HepG2 (cell line): ENCODE results near the gene GJC2. TPM values are rescaled to one million over a fixed set of nuclear protein-coding genes. Genes with fewer than 3 reads are reported as not detected.
A peak's percentile ranks its signal among the peaks of the same experiment; 100 is the strongest.

Source experiments
- ELF1 ChIP-seq: sonication (generic); formaldehyde crosslinking; IDR thresholded peaks from 2 replicates; pipeline ENCODE4 v1.4.0; 2020; ENCODE audit warnings: missing genetic modification reagents
- HDAC2 ChIP-seq: sonication (generic); formaldehyde crosslinking; IDR thresholded peaks from 2 replicates; pipeline ENCODE4 v1.4.0; 2020; ENCODE audit warnings: missing genetic modification reagents
- SP2 ChIP-seq: sonication (generic); formaldehyde crosslinking; IDR thresholded peaks from 2 replicates; pipeline ENCODE4 v1.5.1; 2020; ENCODE audit warnings: mild to moderate bottlenecking, missing genetic modification reagents
- TFDP2 ChIP-seq: sonication (generic); formaldehyde crosslinking; IDR thresholded peaks from 2 replicates; pipeline ENCODE4 v1.4.0; 2020; ENCODE audit warnings: missing genetic modification reagents
- TMF1 ChIP-seq: sonication (generic); formaldehyde crosslinking; IDR thresholded peaks from 2 replicates; pipeline ENCODE4 v1.8.1; 2022; ENCODE audit warnings: low read depth, missing genetic modification reagents
- ZBTB7B ChIP-seq: sonication (generic); formaldehyde crosslinking; IDR thresholded peaks from 2 replicates; pipeline ENCODE4 v1.4.0; 2020; ENCODE audit warnings: missing genetic modification reagents
- ZFY ChIP-seq: sonication (generic); formaldehyde crosslinking; IDR thresholded peaks from 2 replicates; pipeline ENCODE4 v1.4.0; 2020; ENCODE audit warnings: missing genetic modification reagents
- ZFYVE20 ChIP-seq: sonication (generic); formaldehyde crosslinking; IDR thresholded peaks from 2 replicates; pipeline ENCODE4 v1.8.0; 2023; ENCODE audit warnings: low read depth, mild to moderate bottlenecking, moderate library complexity, missing genetic modification reagents, borderline replicate concordance
- ZNF335 ChIP-seq: sonication (generic); formaldehyde crosslinking; IDR thresholded peaks from 2 replicates; pipeline ENCODE4 v1.4.0; 2020; ENCODE audit warnings: missing genetic modification reagents
- ZNF34 ChIP-seq: sonication (generic); formaldehyde crosslinking; IDR thresholded peaks from 2 replicates; pipeline ENCODE4 v1.4.0; 2020; ENCODE audit warnings: mild to moderate bottlenecking, missing genetic modification reagents, borderline replicate concordance
- ZNF414 ChIP-seq: sonication (generic); formaldehyde crosslinking; IDR thresholded peaks from 2 replicates; pipeline ENCODE4 v1.5.0; 2020; ENCODE audit warnings: missing genetic modification reagents
- ZNF691 ChIP-seq: sonication (generic); formaldehyde crosslinking; IDR thresholded peaks from 2 replicates; pipeline ENCODE4 v1.4.0; 2020; ENCODE audit warnings: missing genetic modification reagents, low read depth, mild to moderate bottlenecking, borderline replicate concordance
- polyA plus RNA-seq, 8 experiments: library from polyadenylated mRNA; depleted of rRNA in 3 of 8; stranded (reverse) in 7 of 8; unstranded in 1 of 8; fragments of >200 nt; fragmentation: Illumina TruSeq in 4 of 8; extraction: Trizol in 4 of 8; gene quantifications; 2 replicates each; pipeline versions ENCODE4 v1.2.1 to v1.2.3, GENCODE V29; 2011 to 2016; ENCODE audit warnings: low read depth in 4 of 8, missing spikeins in 1 of 8, mixed read lengths in 1 of 8; ENCODE audit not compliant: insufficient read depth in 1 of 8
- total RNA-seq, 5 experiments: library from RNA; depleted of rRNA; stranded (reverse); fragments of >200 nt; fragmentation: Illumina TruSeq; extraction: Trizol; gene quantifications; 2 replicates each; pipeline ENCODE4 v1.2.3, GENCODE V29; 2016; ENCODE audit warnings: low read depth in 1 of 5
- TF ChIP-seq, protein P1 (sequence below): sonication (generic); formaldehyde crosslinking; IDR thresholded peaks from 2 replicates; pipeline ENCODE4 v1.4.0; 2020; ENCODE audit warnings: missing genetic modification reagents
- TF ChIP-seq, protein P2 (sequence below): sonication (generic); formaldehyde crosslinking; IDR thresholded peaks from 2 replicates; pipeline ENCODE4 v1.8.0; 2022; ENCODE audit warnings: low read depth, missing genetic modification reagents
- TF ChIP-seq, protein P3 (sequence below): sonication (generic); formaldehyde crosslinking; IDR thresholded peaks from 2 replicates; pipeline ENCODE4 v1.4.0; 2020; ENCODE audit warnings: mild to moderate bottlenecking, missing genetic modification reagents
- TF ChIP-seq, protein P4 (sequence below): sonication (generic); formaldehyde crosslinking; IDR thresholded peaks from 2 replicates; pipeline ENCODE4 v1.4.0; 2020; ENCODE audit warnings: mild to moderate bottlenecking, missing genetic modification reagents
- TF ChIP-seq, protein P5 (sequence below): sonication (generic); formaldehyde crosslinking; IDR thresholded peaks from 2 replicates; pipeline ENCODE4 v1.4.0; 2020; ENCODE audit warnings: missing genetic modification reagents

The GJC2 gene
- total and polyA plus RNA-seq, 2 of the 13 experiments (the other 11 are each of a cell fraction or from before 2014, with no cell fraction given): 1.6 to 3.8 TPM

DNA sequence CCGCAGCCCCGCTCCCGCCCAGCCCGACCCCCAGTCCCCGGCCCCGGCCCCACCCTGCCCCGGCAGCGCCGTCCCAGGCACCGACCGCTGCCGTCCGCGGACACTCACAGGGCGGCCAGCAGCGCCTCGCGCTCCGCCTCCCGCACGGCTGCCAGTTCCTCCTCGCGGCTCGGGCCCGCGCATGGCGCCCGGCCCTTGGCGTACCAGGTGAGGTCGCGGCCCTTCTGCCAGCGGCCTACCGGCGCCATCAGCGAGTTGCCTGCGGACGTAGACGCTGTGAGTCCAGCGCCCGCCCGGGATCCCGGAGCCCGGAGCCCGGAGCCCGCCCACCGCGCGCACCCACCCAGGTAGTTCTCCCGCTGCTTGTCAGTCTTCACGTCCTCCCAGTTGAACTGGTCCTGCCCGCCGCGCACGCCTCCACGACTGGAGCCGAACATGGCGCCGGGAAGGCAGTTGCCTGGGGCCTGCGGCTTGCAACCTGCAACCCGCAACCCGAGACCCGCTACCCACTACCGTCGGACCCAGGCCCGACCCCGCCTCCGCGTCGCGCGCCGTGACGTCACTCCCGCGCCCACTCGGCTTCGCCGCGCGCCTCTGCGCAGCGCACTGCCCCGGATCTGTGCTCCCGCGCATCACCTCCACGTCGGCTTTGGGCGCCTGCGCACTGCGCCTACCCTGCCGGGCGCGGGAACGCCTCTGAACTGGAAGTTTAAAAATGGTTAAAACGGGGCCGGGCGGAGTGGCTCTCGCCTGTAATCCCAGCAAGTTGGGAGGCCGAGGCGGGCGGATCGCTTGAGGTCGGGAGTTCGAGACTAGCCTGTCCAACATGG, 46.7 kb upstream of the GJC2 start, which contains the start of gene C1orf35 (continued):
- TF ChIP-seq, protein P1, sequence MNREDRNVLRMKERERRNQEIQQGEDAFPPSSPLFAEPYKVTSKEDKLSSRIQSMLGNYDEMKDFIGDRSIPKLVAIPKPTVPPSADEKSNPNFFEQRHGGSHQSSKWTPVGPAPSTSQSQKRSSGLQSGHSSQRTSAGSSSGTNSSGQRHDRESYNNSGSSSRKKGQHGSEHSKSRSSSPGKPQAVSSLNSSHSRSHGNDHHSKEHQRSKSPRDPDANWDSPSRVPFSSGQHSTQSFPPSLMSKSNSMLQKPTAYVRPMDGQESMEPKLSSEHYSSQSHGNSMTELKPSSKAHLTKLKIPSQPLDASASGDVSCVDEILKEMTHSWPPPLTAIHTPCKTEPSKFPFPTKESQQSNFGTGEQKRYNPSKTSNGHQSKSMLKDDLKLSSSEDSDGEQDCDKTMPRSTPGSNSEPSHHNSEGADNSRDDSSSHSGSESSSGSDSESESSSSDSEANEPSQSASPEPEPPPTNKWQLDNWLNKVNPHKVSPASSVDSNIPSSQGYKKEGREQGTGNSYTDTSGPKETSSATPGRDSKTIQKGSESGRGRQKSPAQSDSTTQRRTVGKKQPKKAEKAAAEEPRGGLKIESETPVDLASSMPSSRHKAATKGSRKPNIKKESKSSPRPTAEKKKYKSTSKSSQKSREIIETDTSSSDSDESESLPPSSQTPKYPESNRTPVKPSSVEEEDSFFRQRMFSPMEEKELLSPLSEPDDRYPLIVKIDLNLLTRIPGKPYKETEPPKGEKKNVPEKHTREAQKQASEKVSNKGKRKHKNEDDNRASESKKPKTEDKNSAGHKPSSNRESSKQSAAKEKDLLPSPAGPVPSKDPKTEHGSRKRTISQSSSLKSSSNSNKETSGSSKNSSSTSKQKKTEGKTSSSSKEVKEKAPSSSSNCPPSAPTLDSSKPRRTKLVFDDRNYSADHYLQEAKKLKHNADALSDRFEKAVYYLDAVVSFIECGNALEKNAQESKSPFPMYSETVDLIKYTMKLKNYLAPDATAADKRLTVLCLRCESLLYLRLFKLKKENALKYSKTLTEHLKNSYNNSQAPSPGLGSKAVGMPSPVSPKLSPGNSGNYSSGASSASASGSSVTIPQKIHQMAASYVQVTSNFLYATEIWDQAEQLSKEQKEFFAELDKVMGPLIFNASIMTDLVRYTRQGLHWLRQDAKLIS (CRISPR knock-in tag): no peak
- TF ChIP-seq ZNF414 (CRISPR knock-in tag): peak; percentile 92; the same call in 1 of the 2 replicates
- TF ChIP-seq, protein P2, sequence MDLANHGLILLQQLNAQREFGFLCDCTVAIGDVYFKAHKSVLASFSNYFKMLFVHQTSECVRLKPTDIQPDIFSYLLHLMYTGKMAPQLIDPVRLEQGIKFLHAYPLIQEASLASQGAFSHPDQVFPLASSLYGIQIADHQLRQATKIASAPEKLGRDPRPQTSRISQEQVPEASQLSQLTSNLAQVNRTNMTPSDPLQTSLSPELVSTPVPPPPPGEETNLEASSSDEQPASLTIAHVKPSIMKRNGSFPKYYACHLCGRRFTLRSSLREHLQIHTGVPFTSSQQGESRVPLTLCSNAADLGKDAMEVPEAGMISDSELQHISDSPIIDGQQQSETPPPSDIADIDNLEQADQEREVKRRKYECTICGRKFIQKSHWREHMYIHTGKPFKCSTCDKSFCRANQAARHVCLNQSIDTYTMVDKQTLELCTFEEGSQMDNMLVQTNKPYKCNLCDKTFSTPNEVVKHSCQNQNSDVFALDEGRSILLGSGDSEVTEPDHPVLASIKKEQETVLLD (CRISPR knock-in tag): peak; percentile 72
- peak; percentile 83; the same call in 1 of the 2 replicates for TF ChIP-seq ZFYVE20
- TF ChIP-seq TFDP2: peak; percentile 98
- peak; percentile 31; the same call in 1 of the 2 replicates for TF ChIP-seq ZNF335
- no peak for TF ChIP-seq ZNF34 (CRISPR knock-in tag)
- TF ChIP-seq ZBTB7B (CRISPR knock-in tag): peak; percentile 63; the same call in 1 of the 2 replicates
- TF ChIP-seq ELF1: 0 out of 2 replicates have a peak, but pooled peaks have one; percentile 17
- TF ChIP-seq TMF1 (CRISPR knock-in tag): no peak
- TF ChIP-seq ZNF691: peak; percentile 93
- TF ChIP-seq, protein P3, sequence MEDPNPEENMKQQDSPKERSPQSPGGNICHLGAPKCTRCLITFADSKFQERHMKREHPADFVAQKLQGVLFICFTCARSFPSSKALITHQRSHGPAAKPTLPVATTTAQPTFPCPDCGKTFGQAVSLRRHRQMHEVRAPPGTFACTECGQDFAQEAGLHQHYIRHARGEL (CRISPR knock-in tag): peak; percentile 72; the same call in 1 of the 2 replicates
- peak; percentile 86 for TF ChIP-seq HDAC2 (CRISPR knock-in tag)
- peak; percentile 96 for TF ChIP-seq ZFY (CRISPR knock-in tag)
- no peak for TF ChIP-seq SP2 (CRISPR knock-in tag)
- TF ChIP-seq, protein P4, sequence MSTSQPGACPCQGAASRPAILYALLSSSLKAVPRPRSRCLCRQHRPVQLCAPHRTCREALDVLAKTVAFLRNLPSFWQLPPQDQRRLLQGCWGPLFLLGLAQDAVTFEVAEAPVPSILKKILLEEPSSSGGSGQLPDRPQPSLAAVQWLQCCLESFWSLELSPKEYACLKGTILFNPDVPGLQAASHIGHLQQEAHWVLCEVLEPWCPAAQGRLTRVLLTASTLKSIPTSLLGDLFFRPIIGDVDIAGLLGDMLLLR: peak; percentile 85; the same call in 1 of the 2 replicates
- TF ChIP-seq, protein P5, sequence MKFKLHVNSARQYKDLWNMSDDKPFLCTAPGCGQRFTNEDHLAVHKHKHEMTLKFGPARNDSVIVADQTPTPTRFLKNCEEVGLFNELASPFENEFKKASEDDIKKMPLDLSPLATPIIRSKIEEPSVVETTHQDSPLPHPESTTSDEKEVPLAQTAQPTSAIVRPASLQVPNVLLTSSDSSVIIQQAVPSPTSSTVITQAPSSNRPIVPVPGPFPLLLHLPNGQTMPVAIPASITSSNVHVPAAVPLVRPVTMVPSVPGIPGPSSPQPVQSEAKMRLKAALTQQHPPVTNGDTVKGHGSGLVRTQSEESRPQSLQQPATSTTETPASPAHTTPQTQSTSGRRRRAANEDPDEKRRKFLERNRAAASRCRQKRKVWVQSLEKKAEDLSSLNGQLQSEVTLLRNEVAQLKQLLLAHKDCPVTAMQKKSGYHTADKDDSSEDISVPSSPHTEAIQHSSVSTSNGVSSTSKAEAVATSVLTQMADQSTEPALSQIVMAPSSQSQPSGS (CRISPR knock-in tag): peak; percentile 94
